ENCODE measurements around the gene EEIG1.

Gene EEIG1

GRCh38 chr9:127974769-127975261, 6.0 kb downstream of the EEIG1 start:
- DNase-seq (ENCODE audit: low read depth) = no peak

- no peak for DNase-seq (ENCODE audit: low read depth)
These were observed 6.6 kb downstream of the EEIG1 start for GRCh38 chr9:127974001-127974768.

DNA sequence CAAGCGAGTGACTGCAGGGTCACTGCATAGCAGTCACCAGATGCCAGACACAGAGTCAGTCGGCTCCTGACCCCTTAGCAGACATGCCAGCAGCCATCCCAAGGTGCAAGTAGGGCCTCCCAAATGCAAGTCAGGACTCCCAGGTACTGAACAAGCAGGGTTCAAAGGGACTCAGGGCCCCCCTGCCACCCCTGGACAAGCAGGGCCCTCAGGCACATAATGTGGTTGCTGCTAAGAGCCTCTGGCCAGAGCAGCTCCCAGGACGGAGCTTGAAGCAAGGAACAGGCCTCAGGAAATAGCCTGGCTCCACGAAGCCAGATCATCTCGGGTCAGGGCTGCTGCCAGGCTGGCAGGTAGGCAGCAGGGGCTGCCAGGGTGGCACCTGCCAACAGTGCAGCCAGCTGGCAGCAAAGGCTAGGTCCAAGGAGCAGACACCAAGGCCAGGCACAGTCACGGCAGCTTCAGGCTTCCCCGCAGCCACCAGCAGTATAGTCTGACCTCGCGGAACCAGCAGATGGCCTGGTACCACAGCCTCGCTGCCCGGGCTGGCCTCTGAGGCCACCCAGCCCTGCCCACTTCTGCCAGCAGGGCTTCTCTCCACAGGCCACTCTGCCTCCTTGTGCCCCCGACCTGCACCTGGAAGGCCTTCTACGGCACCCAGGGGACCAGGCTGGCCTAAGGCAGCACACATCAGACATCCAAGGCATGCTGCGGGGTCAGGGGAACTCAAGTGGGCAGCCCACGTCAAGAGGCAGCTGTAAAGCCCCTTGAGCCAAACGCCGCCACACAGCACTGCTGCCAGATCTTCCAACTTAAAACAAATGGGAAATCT, 7.4 kb downstream of the EEIG1 start:
- no peak for DNase-seq (ENCODE audit: low read depth)

GRCh38 chr9:127972236-127972871, 8.4 kb downstream of the EEIG1 start:
- DNase-seq (ENCODE audit: low read depth) = no peak

GRCh38 chr9:127971357-127972235, 9.2 kb downstream of the EEIG1 start:
- DNase-seq (ENCODE audit: low read depth) = no peak

- DNase-seq (ENCODE audit: low read depth) = no peak
These were observed 10.1 kb downstream of the EEIG1 start for GRCh38 chr9:127970401-127971313.

DNA sequence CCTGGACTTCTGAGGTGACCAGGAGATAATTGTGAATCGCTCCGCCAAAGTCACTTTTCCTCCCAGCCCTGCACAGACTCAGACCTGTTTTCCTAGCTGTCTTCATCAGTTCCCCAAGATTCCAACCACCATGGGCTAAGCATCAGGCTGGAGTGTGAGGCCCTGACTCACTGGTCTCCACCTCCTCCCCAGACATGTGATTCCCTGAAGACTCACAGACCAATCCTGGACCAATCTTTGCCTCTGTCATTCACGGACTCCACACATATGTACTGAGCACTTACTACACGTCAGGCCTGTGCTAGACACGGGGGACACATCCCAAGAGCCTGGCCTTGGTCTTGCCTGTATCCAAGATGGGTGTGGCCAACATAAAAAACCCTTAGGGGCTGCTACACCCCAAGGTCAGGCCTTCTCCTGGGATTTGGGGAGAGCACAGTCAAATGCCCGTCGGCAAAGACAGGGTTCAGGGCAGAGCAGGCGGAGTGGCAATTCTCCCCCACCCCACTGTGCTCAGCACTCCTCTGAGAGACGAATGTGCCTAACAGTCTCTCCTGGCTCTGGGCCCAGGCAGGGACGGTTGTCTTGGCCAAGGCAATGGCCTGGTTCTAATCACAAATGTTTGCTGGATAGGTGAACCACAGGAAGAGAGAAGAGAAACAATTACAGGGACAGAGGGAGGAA, 11.9 kb downstream of the EEIG1 start:
- DNase-seq (ENCODE audit: low read depth) = peak; percentile 86

- no peak for DNase-seq (ENCODE audit: low read depth)
These were observed 12.7 kb downstream of the EEIG1 start for GRCh38 chr9:127968042-127968441.

- DNase-seq (ENCODE audit: low read depth) = no peak
These were observed 13.5 kb downstream of the EEIG1 start for GRCh38 chr9:127967151-127967809.

GRCh38 chr9:127966416-127967150, 14.2 kb downstream of the EEIG1 start:
- DNase-seq (ENCODE audit: low read depth) = no peak

DNA sequence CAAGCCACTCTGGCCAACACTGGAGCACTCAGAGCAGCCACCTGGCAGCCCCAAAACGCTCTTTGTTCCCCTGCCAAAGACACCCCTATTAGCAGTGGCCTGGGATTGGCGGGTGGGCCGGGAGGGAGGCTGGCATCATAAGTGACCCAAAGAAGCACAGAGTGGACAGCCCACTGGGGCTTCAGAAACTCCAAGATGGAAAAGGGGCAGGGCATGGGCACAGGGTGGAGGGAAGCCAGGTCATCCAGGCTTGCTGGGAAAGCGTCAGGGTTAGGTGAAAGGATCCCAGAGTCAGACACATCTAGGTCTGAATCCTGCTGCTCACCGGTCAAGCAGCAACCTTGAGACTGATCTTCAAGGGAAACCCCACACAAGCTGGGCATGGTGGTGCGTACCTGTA, 14.8 kb downstream of the EEIG1 start:
- DNase-seq (ENCODE audit: low read depth) = no peak

GRCh38 chr9:127963359-127964064, 17.3 kb downstream of the EEIG1 start:
- DNase-seq (ENCODE audit: low read depth) = no peak

DNA sequence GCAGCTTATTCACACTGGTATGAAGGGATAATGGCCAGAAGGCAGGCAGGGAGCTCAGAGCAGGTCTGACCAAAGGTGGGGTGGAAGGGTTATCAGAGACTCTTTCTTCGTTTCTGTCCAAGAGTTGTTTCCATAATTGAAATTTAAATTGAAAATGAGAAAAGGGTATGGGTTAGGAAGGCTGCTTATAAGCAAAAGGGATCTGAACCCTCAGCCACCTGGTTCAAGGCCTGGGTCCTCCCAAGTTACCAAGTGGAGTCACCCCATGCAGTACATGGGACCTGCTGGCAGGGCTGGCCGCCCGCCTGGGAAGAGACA, 17.8 kb downstream of the EEIG1 start:
- no peak for DNase-seq (ENCODE audit: low read depth)

DNA sequence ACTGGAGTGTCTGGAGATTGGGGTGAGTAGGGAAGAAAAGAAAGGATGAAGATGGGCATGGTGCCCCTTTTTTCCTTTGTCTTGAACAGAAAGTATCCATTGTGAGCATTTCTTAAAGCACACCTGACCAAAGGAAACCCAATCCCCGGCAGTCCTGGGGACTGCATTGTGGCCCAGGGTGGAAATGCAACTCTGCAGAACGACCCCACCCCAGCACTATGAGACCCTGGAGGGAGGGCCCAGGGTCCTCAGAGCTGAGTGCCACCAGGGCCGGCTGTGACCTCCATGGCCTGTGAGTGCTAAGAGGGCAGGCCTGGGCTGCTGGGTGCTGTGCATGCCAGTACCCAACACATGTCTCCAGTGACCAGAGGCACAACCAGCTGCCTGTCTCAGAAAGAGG, 18.5 kb downstream of the EEIG1 start:
- no peak for DNase-seq (ENCODE audit: low read depth)

DNA sequence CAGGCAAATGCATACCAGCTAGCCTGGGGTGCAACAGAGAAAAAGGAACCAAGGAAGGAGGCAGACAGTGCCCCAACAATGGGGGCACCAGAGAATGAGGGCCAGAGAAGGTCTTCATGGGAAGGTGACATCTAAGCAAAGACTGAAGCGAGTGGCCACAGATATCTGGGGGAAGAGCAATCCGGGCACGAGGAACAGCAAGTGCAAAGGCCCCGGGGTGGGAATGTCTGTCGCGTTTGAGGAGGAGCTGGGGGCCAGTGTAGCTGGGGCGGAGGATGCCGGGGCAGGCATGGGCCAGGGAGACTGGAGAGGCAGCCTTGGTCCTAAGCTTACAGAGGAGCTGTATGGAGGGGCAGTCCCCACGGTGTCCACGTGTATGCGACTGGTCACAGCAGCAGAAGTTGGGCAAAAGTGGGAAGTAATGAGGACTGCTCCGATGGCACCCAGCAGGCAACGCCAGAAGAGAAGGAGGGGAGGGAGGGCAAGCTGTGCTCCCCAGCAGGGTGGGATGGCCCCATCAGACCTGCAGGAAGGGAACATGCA, 19.1 kb downstream of the EEIG1 start:
- no peak for DNase-seq (ENCODE audit: low read depth)

DNA sequence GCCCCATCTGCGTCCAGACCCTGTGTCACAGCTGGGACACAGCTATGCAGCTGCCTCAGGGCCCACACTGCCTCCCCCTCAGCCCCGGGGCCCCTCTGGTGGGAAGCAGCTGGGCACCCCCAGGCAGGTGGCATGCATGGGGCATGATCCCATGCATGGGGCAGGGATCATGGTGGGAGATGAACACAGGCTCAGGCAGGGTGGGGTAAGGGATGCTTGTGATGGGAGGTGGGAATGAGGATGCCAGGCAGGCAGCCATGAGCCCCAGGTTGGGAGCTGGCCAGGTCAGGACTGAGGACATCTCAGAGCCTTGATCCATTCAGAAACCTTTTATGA, 19.7 kb downstream of the EEIG1 start:
- no peak for DNase-seq (ENCODE audit: low read depth)

- DNase-seq (ENCODE audit: low read depth) = no peak
These were observed 20.2 kb downstream of the EEIG1 start for GRCh38 chr9:127960410-127961154.

Data from fibroblast of the conjunctiva (primary cell).